Right cardiac atrium (tissue), 5 donors: ENCODE data around the gene FOCAD. TPM values are rescaled to one million over a fixed set of nuclear protein-coding genes. Genes with fewer than 3 reads are reported as not detected.
"Not testable (repeated sequence)": the region's sequence is repeated elsewhere in the genome, so short reads cannot be mapped to it uniquely, and the experiment has no call there.

Experiments
- ATAC-seq, 2 donors: fragments of 200-7000 bp; cut with Tn5 transposase; one replicate each; pipeline versions ENCODE4 v1.8.0 to v1.9.1; 2020; ENCODE audit warnings: moderate library complexity in 2 of 2, mild to moderate bottlenecking in 1 of 2
- DNase-seq, 3 donors: peaks; one replicate each; pipeline ENCODE4 v3.0.0-alpha.2; 2020
- H3K27ac ChIP-seq: one replicate; pipeline ENCODE4 v1.5.1; 2013; ENCODE audit warnings: mild to moderate bottlenecking, low read length, control low read depth, moderate library complexity
- H3K27me3 ChIP-seq: one replicate; pipeline ENCODE4 v1.6.1; 2013; ENCODE audit not compliant: control insufficient read depth, insufficient read depth
- H3K4me1 ChIP-seq: one replicate; pipeline ENCODE4 v1.6.1; 2013; ENCODE audit warnings: low read length; ENCODE audit not compliant: control insufficient read depth, insufficient read depth
- H3K4me3 ChIP-seq: one replicate; pipeline ENCODE4 v1.5.1; 2013; ENCODE audit warnings: low read length, control low read depth
- H3K9me3 ChIP-seq: one replicate; pipeline ENCODE4 v1.6.1; 2013; ENCODE audit warnings: low read length; ENCODE audit not compliant: control insufficient read depth
- WGBS: extraction: QIAGEN DNeasy Blood & Tissue Kit; methylation state at CpG from one replicate; pipeline ENCODE4 v1.1.7; 2013; 5-methylcytosine and 5-hydroxymethylcytosine counted together
- intact Hi-C, 4 donors: fragments of 100-400 bp; cut with DNase I; formaldehyde crosslinking; loops; one replicate each; pipeline versions ENCODE4 v1.11.0 to v1.14.0; 2022 to 2023
- polyA plus RNA-seq: library from polyadenylated mRNA; stranded (reverse); fragments of 200-250 nt; gene quantifications from one replicate; pipeline ENCODE4 v1.2.3, GENCODE V29; 2013
- total RNA-seq, 4 donors: library from RNA; stranded (reverse); fragmentation: NEBNext Ultra II Directional; extraction: Animal tissue kit (Norgen Biotek cat#: 25700); gene quantifications; one replicate each; pipeline ENCODE4 v1.2.1, GENCODE V29; 2021
- donor health status: healthy with polysubstance abuse.
- donor health status: DM: no; HTN: yes; CAD: no.
- donor health status: DM: no; HTN: no; CAD: no.
- donor health status: DM: no; HTN: yes; CAD: no; lungs with severe emphysema.
- donor health status: DM: yes; HTN: yes; CAD: no.

Gene FOCAD
- total and polyA plus RNA-seq, 5 donors, result 9.5 to 40.5 (median 37.7) TPM

DNA sequence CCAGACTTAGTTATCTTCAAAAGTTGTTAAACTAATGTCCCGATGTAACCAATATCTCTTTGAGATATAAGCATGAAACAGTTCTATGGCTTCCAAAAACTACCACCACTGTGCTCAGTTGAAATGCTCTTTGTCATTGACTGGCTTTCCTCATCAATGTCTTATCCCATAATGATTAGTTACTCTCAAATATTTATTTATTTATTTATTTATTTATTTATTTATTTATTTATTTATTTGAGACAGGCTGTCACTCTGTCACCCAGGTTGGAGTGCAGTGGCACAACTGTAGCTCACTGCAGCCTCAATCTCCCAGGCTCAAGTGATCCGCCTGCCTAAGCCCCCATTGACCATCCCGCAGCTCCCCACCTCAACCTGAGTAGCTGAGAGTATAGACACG is 33.7 kb upstream of the FOCAD start:
- intact Hi-C loops, result no loop called here
- no peaks in the 10 kb centered on the region for H3K27me3 ChIP-seq
- no peaks in the 10 kb centered on the region for H3K9me3 ChIP-seq
- DNase-seq (no peak), ATAC-seq (no peak)
- no peaks in the 10 kb centered on the region for H3K4me1 ChIP-seq
- H3K4me3 ChIP-seq, result no peak overlapping the region
- no peak overlapping the region for H3K27ac ChIP-seq
- 95% methylated on average over 4 of the region's 4 CpGs for WGBS

DNA sequence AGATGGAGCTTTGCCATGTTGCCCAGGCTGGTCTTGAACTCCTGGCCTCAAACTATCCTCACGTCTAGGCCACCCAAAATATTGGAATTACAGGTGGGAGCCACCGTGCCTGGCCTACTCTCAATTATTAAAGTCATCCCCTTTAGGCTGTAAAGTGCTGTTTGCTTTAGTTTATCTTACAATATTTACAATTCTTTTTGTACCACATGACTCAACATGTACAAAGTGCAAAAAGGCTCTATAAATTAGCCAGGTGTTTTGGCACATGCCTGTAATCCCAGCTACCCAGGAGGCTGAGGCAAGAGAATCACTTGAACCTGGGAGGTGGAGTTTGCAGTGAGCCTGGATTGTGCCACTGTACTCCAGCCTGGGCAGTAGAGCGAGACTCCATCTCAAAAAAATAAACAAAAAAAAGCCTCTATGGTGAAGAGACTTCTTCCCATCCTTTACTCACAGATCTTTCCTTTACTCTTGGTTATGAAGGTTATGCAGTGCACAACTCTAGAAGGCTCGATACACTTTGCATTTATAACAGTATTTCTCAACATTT is 33.2 kb upstream of the FOCAD start:
- 97% methylated on average over 4 of the region's 4 CpGs for WGBS
- H3K4me1 ChIP-seq, result no peaks in the 10 kb centered on the region
- ATAC-seq (no peak), DNase-seq (no peak)
- no peak overlapping the region for H3K27ac ChIP-seq
- H3K27me3 ChIP-seq, result no peaks in the 10 kb centered on the region
- no peak overlapping the region for H3K4me3 ChIP-seq
- intact Hi-C loops, result no loop called here
- no peaks in the 10 kb centered on the region for H3K9me3 ChIP-seq

DNA sequence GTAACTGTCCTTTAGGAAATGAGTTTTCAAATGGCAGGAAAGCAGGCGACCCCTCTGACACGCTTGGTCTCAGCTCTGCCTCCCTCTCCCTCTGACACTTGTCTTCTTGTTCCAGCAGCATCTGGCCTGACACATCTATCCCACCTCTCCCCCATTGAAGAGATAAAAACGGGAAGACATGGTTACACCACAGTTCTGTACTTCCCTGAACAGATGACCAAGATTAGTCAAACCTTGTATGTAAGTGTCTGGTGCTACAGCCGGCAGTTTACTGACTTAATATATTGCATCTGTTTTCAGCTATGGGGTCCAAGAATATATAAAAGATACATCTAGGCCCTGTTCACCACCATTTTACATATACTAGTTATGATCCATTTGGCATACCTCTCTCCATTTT is 32.1 kb upstream of the FOCAD start:
- H3K4me1 ChIP-seq, result no peaks in the 10 kb centered on the region
- intact Hi-C loops, result no loop called here
- no peaks in the 10 kb centered on the region for H3K27me3 ChIP-seq
- H3K9me3 ChIP-seq, result no peaks in the 10 kb centered on the region
- 59% methylated on average over 4 of the region's 4 CpGs for whole genome bisulfite sequencing
- H3K27ac ChIP-seq, result no peak overlapping the region
- no peak for ATAC-seq
- no peak overlapping the region for H3K4me3 ChIP-seq
- DNase-seq, result no peak

DNA sequence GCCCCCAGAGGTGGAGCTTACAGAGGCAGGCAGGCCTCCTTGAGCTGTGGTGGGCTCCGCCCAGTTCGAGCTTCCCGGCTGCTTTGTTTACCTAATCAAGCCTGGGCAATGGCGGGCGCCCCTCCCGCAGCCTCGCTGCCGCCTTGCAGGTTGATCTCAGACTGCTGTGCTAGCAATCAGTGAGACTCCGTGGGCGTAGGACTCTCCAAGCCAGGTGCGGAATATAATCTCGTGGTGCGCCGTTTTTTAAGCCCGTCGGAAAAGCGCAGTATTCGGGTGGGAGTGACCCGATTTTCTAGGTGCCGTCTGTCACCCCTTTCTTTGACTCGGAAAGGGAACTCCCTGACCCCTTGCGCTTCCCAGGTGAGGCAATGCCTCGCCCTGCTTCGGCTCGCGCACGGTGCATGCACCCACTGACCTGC is 25.8 kb upstream of the FOCAD start:
- H3K27ac ChIP-seq, ATAC-seq, H3K4me1 ChIP-seq, intact Hi-C loops, H3K27me3 ChIP-seq, H3K9me3 ChIP-seq: not testable (repeated sequence)
- WGBS, result 42% methylated on average over 18 of the region's 27 CpGs
- H3K4me3 ChIP-seq, result peak overlapping the region; percentile 35
- peak in 2 of 3 donors; percentile 56 for DNase-seq

DNA sequence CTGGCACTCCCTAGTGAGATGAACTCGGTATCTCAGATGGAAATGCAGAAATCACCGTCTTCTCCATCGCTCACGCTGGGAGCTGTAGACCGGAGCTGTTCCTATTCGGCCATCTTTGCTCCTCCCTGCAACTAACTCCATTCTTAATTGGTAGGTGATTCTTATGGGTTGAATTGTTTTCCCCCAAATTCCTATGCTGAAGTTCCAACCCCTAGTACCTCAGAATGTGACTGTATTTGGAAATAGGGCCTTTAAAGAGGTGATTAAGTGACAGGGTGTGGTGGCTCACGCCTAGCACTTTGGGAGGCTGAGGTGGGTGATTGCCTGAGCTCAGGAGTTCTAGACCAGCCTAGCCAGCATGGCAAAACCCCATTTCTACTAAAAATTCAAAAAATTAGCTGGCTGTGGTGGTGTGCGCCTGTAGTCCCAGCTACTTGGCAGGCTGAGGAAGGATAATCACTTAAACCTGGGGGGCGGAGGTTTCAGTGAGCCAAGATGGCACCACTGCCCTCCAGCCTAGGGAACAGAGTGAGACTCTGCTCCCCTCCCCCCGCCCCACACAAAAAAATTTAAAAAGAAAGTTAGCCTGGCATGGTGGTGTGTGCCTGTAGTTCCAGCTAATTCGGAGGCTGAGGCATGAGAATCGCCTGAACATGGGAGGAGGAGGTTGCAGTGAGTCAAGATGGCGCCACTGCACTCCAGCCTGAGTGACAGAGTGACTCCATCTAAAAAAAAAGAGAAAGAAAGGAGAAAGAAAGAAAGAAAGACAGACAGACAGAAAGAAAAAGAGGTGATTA is 25.2 kb upstream of the FOCAD start:
- Histone ChIP-seq H3K4me3 (peak overlapping the region; percentile 35), H3K4me1 (no peaks in the 10 kb centered on the region), H3K27me3 (no peaks in the 10 kb centered on the region), H3K27ac (no peak overlapping the region), H3K9me3 (no peaks in the 10 kb centered on the region)
- no peak for DNase-seq
- 75% methylated on average over 13 of the region's 13 CpGs for WGBS
- intact Hi-C loops, result no loop called here
- ATAC-seq, result no peak

DNA sequence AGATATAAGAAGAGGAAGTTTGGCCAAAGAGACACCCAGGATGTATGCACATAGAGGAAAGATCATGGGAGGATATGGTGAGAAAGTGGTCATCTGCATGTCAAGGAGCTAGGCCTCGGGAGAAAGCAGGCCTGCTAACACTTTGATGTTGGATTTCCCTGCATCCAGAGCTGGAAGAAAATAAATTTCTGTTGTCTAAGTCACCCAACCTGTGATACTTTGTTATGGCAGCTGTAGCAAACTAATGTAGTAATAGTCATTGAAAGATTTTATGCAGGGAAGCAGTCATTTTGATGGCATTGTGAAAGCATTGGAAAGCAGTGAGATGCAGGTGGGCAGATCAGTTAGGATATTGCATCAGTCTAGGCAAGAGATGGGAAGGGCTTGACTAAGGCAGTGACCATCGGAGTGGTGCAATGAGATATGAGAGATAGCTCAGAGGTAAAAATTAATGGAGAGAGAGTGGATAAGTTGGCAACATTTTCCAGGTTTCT is 24.5 kb upstream of the FOCAD start:
- 70% methylated on average over 2 of the region's 2 CpGs for WGBS
- H3K4me1 ChIP-seq, result no peaks in the 10 kb centered on the region
- H3K27ac ChIP-seq, result no peak overlapping the region
- intact Hi-C loops, result no loop called here
- H3K4me3 ChIP-seq, result no peak overlapping the region
- ATAC-seq (no peak), DNase-seq (no peak)
- H3K27me3 ChIP-seq, result no peaks in the 10 kb centered on the region
- no peaks in the 10 kb centered on the region for H3K9me3 ChIP-seq

DNA sequence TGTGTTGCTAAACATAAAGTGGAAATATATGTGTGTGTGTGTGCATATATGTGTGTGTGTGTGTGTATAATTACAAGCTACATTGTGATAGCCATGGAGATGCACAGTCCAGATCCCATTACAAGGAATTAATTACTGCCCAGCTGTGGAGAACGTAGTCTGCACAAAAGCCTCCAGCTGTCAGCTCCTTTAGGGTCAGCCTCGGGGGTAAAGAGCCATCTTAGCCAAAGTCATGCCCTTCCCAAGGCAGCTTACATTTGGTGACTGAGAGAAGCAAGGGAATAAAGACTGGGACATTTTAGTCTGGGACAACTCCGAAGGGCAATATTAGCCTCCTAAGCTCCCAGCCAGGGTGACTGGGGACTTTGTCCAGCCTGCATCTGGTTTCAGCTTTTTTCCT is 21.9 kb upstream of the FOCAD start:
- Histone ChIP-seq H3K4me3 (no peak overlapping the region), H3K27ac (no peak overlapping the region), H3K9me3 (no peaks in the 10 kb centered on the region), H3K27me3 (no peaks in the 10 kb centered on the region), H3K4me1 (no peaks in the 10 kb centered on the region)
- DNase-seq (no peak), ATAC-seq (no peak)
- intact Hi-C loops, result no loop called here
- 55% methylated on average over 3 of the region's 3 CpGs for WGBS

DNA sequence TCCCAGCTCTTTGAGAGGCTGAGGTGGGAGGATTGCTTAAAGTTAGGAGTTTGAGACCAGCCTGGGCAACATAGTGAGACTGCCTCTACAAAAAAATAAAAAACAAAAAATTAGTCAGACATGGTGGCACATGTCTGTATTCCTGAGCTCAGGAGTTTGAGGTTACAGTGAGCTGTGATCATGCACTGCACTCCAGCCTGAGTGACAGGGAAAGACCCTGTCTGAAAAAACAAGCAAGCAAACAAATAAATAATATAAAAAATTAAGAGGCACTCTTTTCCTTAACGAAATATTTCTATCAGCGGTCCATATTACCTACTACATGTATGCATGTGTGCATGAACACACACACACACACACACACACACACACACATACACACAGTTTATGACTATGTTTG is 20.9 kb upstream of the FOCAD start:
- ATAC-seq (no peak), DNase-seq (no peak)
- intact Hi-C loops, result no loop called here
- Histone ChIP-seq H3K27ac (no peak overlapping the region), H3K27me3 (no peaks in the 10 kb centered on the region), H3K4me1 (no peaks in the 10 kb centered on the region), H3K9me3 (no peaks in the 10 kb centered on the region), H3K4me3 (no peak overlapping the region)
- WGBS, result 98% methylated on average over 2 of the region's 2 CpGs

DNA sequence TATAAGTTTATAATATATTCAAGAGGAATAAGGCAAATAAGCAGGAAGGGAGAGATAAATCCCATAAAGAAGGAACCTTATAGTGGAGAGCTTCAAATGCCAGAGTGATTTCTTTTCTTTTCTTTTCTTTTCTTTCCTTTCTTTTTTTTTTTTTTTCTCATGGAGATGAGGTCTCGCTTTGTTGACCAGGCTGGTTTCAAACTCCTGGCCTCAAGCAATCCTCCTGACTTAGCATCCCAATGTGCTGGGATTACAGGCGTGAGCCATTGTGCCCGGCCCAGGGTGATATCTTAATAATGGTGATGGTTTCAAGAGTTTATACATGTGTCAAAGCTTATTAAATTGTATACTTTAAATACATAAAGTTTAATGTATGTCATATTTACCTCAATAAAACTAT is 19.6 kb upstream of the FOCAD start:
- no peaks in the 10 kb centered on the region for H3K4me1 ChIP-seq
- ATAC-seq, result no peak
- H3K27ac ChIP-seq, result no peak overlapping the region
- 92% methylated on average over 3 of the region's 3 CpGs for WGBS
- intact Hi-C loops, result no loop called here
- no peak for DNase-seq
- H3K4me3 ChIP-seq, result no peak overlapping the region
- H3K9me3 ChIP-seq, result no peaks in the 10 kb centered on the region
- no peaks in the 10 kb centered on the region for H3K27me3 ChIP-seq

DNA sequence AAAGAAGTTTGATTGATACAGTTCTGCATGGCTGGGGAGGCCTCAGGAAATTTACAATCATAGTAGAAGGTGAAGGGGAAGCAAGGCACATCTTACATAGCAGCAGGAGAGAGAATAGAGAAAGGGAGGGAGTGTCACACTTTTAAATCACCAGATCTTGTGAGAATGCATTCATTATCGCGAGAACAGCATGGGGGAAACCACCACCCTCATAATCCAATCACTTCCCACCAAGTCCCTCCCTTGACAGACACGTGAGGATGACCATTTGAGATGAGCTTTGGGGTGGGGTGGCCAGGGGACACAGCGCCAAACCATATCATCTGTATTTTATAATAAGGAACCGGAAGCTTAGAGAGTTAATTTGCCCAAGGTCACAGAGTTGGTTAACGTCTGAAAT is 13.7 kb upstream of the FOCAD start:
- no peaks in the 10 kb centered on the region for H3K27me3 ChIP-seq
- no peaks in the 10 kb centered on the region for H3K4me1 ChIP-seq
- no peak for ATAC-seq
- H3K4me3 ChIP-seq, result no peak overlapping the region
- DNase-seq, result no peak
- H3K27ac ChIP-seq, result no peak overlapping the region
- no peaks in the 10 kb centered on the region for H3K9me3 ChIP-seq
- 82% methylated on average over 6 of the region's 6 CpGs for WGBS
- intact Hi-C loops, result no loop called here

DNA sequence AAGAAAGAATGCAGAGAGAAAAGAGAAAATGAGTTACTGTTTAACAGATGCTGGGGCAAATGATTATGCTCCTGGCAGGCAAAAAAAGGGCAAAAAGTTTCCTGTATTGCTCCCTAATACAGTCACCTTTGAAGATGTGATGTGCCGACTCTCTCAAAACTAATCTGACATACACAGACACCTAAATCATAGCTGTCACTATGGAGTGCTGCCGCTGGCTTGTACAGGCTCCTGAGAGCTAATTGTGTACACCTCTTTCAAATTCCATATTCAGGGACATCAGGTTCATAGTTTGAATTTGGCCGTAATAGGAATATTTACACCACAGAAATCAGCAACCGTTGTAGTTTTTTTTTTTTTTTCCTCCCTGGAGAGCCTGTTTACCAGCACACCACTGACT is 12.4 kb upstream of the FOCAD start:
- Histone ChIP-seq H3K4me1 (no peaks in the 10 kb centered on the region), H3K27ac (no peak overlapping the region), H3K4me3 (no peak overlapping the region), H3K9me3 (no peaks in the 10 kb centered on the region), H3K27me3 (no peaks in the 10 kb centered on the region)
- intact Hi-C loops, result no loop called here
- WGBS, result 63% methylated on average over 4 of the region's 4 CpGs
- ATAC-seq (no peak), DNase-seq (no peak)
